ENCODE results near the gene ADGRA3. TPM values are rescaled to one million over a fixed set of nuclear protein-coding genes. Genes with fewer than 3 reads are reported as not detected.

Gene ADGRA3
- total and polyA plus RNA-seq, 2 experiments from 2014 or later, result 16.2 to 73.9 TPM

GRCh38 chr4:22408474-22408873 is 107.4 kb downstream of the ADGRA3 start (continued):
- TF ChIP-seq ZNF462 (CRISPR knock-in tag; IDR thresholded peaks at IDR 0.05), result no peak
- no peak for TF ChIP-seq CTCF (conservative IDR thresholded peaks at IDR 0.05; ENCODE audit: low read depth in 2 of 2)

- Histone ChIP-seq H4K20me1 (replicated peaks; ENCODE audit: insufficient read depth) (no peaks in the 10 kb centered on the region), H3K4me2 (no peak overlapping the region), H2AFZ (no peak overlapping the region), H3K79me2 (replicated peaks; ENCODE audit: insufficient read depth) (no peaks in the 10 kb centered on the region), H3K9me2 (ENCODE audit: insufficient read depth) (no peaks in the 10 kb centered on the region), H3K27me3 (ENCODE audit: insufficient read depth) (no peaks in the 10 kb centered on the region), H3K4me3 (no peak overlapping the region), H3K4me1 (ENCODE audit: insufficient read depth) (no peaks in the 10 kb centered on the region), H3F3A (replicated peaks; ENCODE audit: low read depth) (no peaks in the 10 kb centered on the region), H3K27ac (ENCODE audit: low read depth) (no peak overlapping the region), H3K36me3 (ENCODE audit: insufficient read depth) (peaks cover 4% of the 10 kb centered on the region; the same call in 1 of the 2 replicates)
- no peaks in the 10 kb centered on the region for H3K4me1 Mint-ChIP-seq
- no peak overlapping the region for H3K4me3 Mint-ChIP-seq
- peaks cover 34% of the 10 kb centered on the region; the same call in 2 of the 3 replicates for H3K36me3 Mint-ChIP-seq (ENCODE audit: low read depth)
- DNase-seq (ENCODE audit: low spot score) (no peak), ATAC-seq (no peak)
- H3K27me3 Mint-ChIP-seq (ENCODE audit: insufficient read depth, low read depth, poor library complexity), result no peaks in the 10 kb centered on the region
- no peak overlapping the region for H3K27ac Mint-ChIP-seq
- no peaks in the 10 kb centered on the region for H3K9me3 Mint-ChIP-seq
- TF ChIP-seq ZNF331 (CRISPR knock-in tag; IDR thresholded peaks at IDR 0.05; ENCODE audit: low read depth) (no peak), REST (IDR thresholded peaks at IDR 0.05; ENCODE audit: unreplicated experiment) (no peak), NANOG (IDR thresholded peaks at IDR 0.05; ENCODE audit: borderline replicate concordance) (no peak), JUNB (IDR thresholded peaks at IDR 0.05; ENCODE audit: unreplicated experiment) (no peak), POLR2AphosphoS5 (IDR thresholded peaks at IDR 0.05; ENCODE audit: low read depth) (no peak), EZH2phosphoT487 (IDR thresholded peaks at IDR 0.05; ENCODE audit: unreplicated experiment) (no peak), CREB1 (CRISPR knock-in tag; IDR thresholded peaks at IDR 0.05; ENCODE audit: low read depth) (no peak), CTCF (conservative IDR thresholded peaks at IDR 0.05; ENCODE audit: low read depth in 2 of 2) (no peak)
Observed at GRCh38 chr4:22407361-22407760, 108.5 kb downstream of the ADGRA3 start.

Measured in GM23338 (cell line).